C4-2B (cell line): Measurements from ENCODE around the gene NUF2.
"Not testable (repeated sequence)": the region's sequence is repeated elsewhere in the genome, so short reads cannot be mapped to it uniquely, and the experiment has no call there.

Experiments
- H3K27ac ChIP-seq: fragments of 450-650 bp; 2 replicates; pipeline ENCODE4 v1.5.1; 2017
- CTCF ChIP-seq: fragments of 450-650 bp; conservative IDR thresholded peaks from 2 replicates; pipeline ENCODE4 v1.5.1; 2017; ENCODE audit warnings: mild to moderate bottlenecking
- ZFX ChIP-seq: fragments of 450-650 bp; IDR thresholded peaks from 2 replicates; pipeline ENCODE4 v1.6.1; 2017

Gene NUF2

GRCh38 chr1:163321311-163322305, at the start of gene NUF2:
Gene NUF2, plus strand, starts transcription at chr1:163321954. Its CDS starts 4,098 bp downstream, at chr1:163326052.
- peak within 1 kb of the TSS; percentile 91 for H3K27ac ChIP-seq
- TF ChIP-seq CTCF (no peak), ZFX (peak; percentile 61; the same call in 1 of the 2 replicates)

DNA sequence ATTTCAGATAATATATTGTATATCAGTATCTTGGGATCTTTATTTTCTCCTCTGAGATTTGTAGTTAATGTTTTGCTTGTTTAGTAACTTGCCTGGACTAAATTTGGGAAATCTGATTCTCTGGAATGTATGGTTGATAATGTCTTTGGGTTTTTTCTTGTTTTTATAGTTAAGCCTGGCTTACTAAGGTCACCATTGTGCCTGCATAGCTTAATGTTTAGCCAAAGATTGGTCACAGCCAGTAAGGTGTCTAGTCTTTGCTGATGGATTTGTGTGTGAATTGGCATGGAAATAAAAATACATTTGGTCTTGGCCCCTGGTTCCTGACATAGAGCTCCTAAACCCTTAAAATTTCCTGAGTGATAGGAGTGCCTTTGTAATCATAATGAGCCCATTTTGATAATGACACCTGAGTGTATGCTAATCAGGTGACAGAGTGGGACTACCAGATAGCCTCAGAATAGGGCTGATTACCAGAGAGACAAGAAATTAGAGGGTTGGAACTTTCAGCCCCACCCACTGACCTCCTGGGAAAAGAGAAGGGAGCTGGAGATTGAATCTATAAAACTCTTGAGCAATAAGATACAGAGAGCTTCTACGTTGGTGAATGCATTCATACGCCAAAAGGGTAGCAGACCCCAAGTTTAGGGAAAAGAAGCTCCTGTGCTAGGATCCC, 47.9 kb upstream of the NUF2 start:
- no peak for TF ChIP-seq CTCF
- no peak for TF ChIP-seq ZFX
- no peak overlapping the region for H3K27ac ChIP-seq

DNA sequence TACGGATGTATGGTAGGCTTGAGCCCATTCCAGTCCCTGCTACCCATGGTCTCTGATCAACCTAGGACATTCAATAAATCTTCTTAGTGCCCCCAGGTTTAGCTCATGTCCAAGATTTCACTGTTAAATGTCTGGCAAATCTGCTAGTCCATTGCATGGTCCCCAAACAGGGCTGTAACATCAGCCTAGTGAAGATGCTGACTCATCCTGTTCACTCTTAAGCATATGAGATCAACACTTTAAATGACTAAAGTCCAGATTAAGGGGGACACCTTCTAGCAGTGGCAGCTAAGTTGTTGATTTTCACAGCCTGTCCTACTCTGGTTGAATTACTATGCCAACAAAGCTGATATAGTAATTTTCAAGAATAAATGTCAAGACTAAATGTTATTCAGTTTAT, 46.5 kb upstream of the NUF2 start:
- no peak for TF ChIP-seq ZFX
- no peak for TF ChIP-seq CTCF
- H3K27ac ChIP-seq = no peak overlapping the region

- no peak for TF ChIP-seq CTCF
- TF ChIP-seq ZFX = no peak
- H3K27ac ChIP-seq = no peak overlapping the region
Observed at GRCh38 chr1:163278602-163279001, 43.2 kb upstream of the NUF2 start.

- not testable (repeated sequence) for H3K27ac ChIP-seq
Observed at GRCh38 chr1:163284867-163285266, 36.9 kb upstream of the NUF2 start.

DNA sequence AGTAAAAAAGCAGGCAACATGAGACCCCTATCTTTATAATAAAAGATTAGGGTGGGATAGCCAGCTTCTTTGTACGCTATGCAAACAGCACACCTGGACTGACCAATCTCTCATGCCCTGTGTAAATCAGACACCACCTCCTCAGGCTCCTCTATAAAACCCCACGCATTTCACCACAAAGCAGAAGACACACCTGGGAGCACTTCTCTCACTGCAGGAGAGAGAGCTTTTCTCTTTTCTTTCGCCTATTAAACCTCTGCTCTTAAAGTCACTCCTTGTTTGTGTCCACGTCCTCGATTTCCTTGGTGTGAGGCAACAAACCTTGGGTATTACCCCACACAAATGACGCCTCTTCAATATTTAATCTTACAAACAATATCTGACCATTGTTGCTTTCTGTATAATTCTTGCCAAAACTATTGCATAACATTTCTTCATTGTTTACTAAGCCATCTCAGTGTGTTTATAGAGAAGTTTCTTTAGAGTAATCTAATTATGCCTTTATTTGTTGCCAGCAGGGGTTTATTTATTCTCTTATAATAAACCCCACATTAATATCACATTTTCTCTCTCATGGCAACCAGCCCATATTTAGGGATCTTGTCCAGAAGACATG, 31.6 kb upstream of the NUF2 start:
- TF ChIP-seq ZFX = no peak
- no peak for TF ChIP-seq CTCF
- H3K27ac ChIP-seq = no peak overlapping the region; the same call in 1 of the 2 replicates

DNA sequence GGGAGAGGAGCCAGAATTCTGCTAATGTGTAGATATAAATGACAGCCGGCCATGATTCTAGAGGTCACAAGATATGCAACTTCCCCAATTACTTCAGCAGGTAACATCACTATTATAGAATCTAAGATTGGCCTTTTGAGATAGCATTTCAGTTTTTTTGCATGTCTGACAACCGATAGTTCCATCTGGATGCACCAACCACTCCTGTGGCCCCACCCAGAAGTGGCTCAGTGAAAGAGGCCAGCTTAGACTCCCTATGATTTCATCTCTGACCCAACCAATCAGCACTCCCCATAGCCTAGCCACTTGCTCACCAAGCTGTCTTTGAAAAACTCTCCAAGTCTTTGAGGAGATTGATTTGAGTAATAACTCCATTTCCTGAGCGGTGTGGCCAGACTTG, 30.3 kb upstream of the NUF2 start:
- no peak overlapping the region for H3K27ac ChIP-seq
- TF ChIP-seq CTCF = no peak
- no peak for TF ChIP-seq ZFX

- not testable (repeated sequence) for H3K27ac ChIP-seq
Observed at GRCh38 chr1:163292153-163292552, 29.6 kb upstream of the NUF2 start.

- H3K27ac ChIP-seq = not testable (repeated sequence)
Observed at GRCh38 chr1:163293497-163293896, 28.3 kb upstream of the NUF2 start.
